ENCODE measurements around the gene C9.

DNA sequence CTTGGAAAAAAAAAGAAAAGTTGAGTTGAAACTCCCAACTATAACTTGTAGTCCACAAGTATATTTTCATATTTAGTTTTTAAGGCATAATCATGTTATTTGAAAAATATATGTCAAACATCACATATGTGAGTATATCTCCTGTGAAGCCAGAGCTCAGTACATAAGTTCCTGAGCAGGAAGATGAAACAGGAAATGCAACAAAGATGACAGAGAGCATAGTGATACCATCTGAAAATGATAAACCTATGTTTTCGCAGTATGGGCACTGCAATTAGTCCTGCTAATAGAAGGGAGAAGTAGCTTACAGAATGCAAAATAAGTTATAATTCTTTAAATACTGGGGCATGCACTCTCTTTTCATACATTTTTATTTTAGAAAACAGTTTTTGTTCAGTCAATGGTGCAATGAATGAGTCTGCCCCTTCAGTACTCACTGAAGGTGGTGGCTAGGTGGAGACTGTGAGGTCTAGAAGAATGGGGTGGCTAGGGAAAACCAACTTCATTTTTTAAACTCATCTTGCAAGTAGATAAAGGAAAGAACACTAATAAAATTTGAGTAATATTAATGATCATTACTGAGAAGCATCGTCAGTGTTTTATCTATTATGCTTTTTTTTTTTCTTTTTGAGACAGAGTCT, 90.9 kb downstream of the C9 start:
- TF ChIP-seq, protein P1, sequence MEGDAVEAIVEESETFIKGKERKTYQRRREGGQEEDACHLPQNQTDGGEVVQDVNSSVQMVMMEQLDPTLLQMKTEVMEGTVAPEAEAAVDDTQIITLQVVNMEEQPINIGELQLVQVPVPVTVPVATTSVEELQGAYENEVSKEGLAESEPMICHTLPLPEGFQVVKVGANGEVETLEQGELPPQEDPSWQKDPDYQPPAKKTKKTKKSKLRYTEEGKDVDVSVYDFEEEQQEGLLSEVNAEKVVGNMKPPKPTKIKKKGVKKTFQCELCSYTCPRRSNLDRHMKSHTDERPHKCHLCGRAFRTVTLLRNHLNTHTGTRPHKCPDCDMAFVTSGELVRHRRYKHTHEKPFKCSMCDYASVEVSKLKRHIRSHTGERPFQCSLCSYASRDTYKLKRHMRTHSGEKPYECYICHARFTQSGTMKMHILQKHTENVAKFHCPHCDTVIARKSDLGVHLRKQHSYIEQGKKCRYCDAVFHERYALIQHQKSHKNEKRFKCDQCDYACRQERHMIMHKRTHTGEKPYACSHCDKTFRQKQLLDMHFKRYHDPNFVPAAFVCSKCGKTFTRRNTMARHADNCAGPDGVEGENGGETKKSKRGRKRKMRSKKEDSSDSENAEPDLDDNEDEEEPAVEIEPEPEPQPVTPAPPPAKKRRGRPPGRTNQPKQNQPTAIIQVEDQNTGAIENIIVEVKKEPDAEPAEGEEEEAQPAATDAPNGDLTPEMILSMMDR (IDR thresholded peaks at IDR 0.05): no peak
- no peak for TF ChIP-seq POLR2A (IDR thresholded peaks at IDR 0.05)
